GM23338 (cell line): ENCODE data around the gene RPN2.

ENCODE experiments used
- CTCF ChIP-seq, 2 experiments: fragments of 200-600 bp in 1 of 2; sonication (generic) in 1 of 2; conservative IDR thresholded peaks; 2 replicates each; pipeline versions ENCODE4 v1.5.1 to v1.6.1; 2016 to 2017; ENCODE audit warnings: antibody characterized with exemption in 2 of 2, low read depth in 2 of 2, mild to moderate bottlenecking in 2 of 2, moderate library complexity in 1 of 2
- ETS1 ChIP-seq: IDR thresholded peaks from 2 replicates; pipeline ENCODE4 v1.6.1; 2016; ENCODE audit warnings: antibody characterized with exemption
- EZH2 ChIP-seq: fragments of 200-600 bp; sonication (generic); IDR thresholded peaks from one replicate; pipeline ENCODE4 v1.8.0; 2017; ENCODE audit warnings: antibody characterized with exemption, mild to moderate bottlenecking, low read depth; ENCODE audit not compliant: unreplicated experiment
- EZH2phosphoT487 ChIP-seq: fragments of 200-600 bp; sonication (generic); IDR thresholded peaks from one replicate; pipeline ENCODE4 v1.8.1; 2018; ENCODE audit warnings: antibody characterized with exemption; ENCODE audit not compliant: unreplicated experiment
- JUNB ChIP-seq: IDR thresholded peaks from one replicate; pipeline ENCODE4 v1.6.1; 2016; ENCODE audit warnings: antibody characterized with exemption; ENCODE audit not compliant: unreplicated experiment
- POLR2AphosphoS5 ChIP-seq: IDR thresholded peaks from 2 replicates; pipeline ENCODE4 v1.6.1; 2016; ENCODE audit warnings: antibody characterized with exemption, low read depth
- REST ChIP-seq: IDR thresholded peaks from one replicate; pipeline ENCODE4 v1.6.1; 2018; ENCODE audit warnings: antibody characterized with exemption; ENCODE audit not compliant: unreplicated experiment

GRCh38 chr20:37219751-37220668, 40.9 kb downstream of the RPN2 start:
- TF ChIP-seq POLR2AphosphoS5 (no peak), EZH2 (no peak), JUNB (no peak), CTCF (conservative IDR thresholded peaks at IDR 0.05; ENCODE audit: low read depth in 2 of 2) (no peak), ETS1 (no peak), REST (no peak), EZH2phosphoT487 (no peak)
